Anterior cingulate cortex (tissue), 58 donors: Measurements from ENCODE around the gene SEMA7A.
"Not testable (repeated sequence)": the region's sequence is repeated elsewhere in the genome, so short reads cannot be mapped to it uniquely, and the experiment has no call there.

ENCODE experiments used
- DNase-seq, 58 donors: peaks; one replicate each; lab custom pipeline; 2025; lab: John Stamatoyannopoulos, UW

Gene SEMA7A

DNA sequence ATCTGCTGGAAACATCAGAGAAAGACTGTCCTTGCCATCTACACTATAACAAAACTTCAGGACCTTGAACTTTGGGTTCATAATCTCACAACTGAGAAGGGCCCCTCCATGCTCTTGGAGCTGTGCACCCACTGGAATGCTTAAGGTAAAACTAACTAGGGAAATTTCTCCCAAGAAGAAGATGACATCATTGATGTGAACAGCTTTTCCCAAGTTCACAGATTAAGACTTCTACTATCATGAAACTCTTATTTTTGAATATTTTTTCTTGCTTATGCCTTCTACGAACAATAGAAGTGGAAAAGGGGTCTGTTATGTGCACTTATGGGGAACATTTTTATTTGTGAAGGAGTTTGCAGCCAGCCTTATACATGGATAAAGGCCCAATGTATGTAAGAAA, 71.3 kb downstream of the SEMA7A start:
- DNase-seq, result no peak

DNA sequence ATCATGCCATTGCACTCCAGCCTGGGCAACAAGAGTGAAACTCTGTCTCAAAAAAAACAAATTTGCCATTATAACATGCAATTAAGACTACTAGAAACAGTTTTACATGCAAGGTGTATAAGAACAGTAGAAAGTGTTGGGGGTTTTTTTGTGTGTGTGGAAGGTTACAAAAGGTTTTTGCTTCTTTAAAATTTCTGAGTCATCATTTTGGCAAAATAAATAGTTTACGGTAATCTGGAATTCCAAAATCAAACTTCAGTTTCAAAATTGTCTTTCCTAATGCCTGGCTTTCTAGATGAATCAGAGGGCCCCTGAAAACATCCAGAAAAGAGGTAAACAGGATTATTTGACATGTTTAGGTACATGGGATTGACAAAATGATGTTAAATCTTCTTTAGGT, 72.9 kb downstream of the SEMA7A start:
- DNase-seq, result not testable (repeated sequence)

DNA sequence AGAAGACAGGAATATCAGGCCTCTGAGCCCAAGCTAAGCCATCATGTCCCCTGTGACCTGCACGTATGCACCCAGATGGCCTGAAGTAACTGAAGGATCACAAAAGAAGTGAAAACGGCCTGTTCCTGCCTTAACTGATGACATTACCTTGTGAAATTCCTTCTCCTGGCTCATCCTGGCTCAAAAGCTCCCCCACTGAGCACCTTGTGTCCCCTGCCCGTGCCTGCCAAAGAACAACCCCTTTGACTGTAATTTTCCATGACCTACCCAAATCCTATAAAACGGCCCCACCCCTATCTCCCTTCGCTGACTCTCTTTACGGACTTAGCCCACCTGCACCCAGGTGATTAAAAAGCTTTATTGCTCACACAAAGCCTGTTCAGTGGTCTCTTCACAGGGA, 74.4 kb downstream of the SEMA7A start:
- DNase-seq, result not testable (repeated sequence)
